ENCODE results near the gene TBC1D22A. TPM values are rescaled to one million over a fixed set of nuclear protein-coding genes. Genes with fewer than 3 reads are reported as not detected.
A peak's percentile ranks its signal among the peaks of the same experiment; 100 is the strongest.

Gene TBC1D22A
- total RNA-seq, 1 experiment from 2014 or later, result 8.2 TPM

DNA sequence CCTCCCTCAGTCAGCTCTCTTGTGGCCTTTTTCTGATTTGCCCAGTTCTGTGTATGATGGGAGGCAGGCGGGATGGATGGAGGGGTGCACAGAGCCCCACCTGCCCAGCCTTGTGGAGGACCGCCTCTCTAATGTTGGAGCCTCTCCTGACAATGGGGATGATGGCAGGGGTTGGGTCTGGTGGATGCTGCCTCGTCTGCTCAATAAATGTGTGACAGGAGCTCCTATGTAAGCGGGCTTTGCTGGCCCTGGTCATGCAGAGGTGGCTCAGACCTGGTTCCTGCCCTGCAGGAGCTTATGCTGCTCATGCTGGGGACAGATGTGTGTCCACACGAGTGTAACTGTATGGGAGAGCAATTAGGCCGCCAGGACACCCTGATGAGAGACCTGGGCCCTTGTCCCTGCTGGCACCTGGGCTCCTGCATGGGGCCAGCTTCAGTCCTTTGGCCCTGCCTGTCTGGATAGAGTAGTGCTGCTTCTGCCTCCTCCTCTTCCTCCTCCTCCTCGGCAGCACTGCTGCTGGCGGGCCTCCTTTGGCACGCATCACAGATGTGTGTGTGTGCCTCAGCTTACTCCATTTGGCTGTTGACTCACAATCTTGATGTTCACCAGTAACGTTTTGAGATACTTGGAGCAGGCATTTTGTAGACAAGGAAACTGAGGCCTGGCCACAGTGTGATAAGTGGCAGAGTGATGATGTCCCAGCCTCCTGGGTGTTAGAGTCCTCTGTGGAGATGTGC is 131.0 kb downstream of the TBC1D22A start:
- no peak for DNase-seq
- Histone ChIP-seq H3K4me3 (ENCODE audit: insufficient read depth, low read depth, low read length) (no peak overlapping the region), H3K27me3 (ENCODE audit: control insufficient read depth, insufficient read depth, low read length) (no peaks in the 10 kb centered on the region), H3K36me3 (replicated peaks; ENCODE audit: control insufficient read depth, insufficient read depth, low read length) (peaks cover 1% of the 10 kb centered on the region; the same call in 1 of the 2 replicates)

DNA sequence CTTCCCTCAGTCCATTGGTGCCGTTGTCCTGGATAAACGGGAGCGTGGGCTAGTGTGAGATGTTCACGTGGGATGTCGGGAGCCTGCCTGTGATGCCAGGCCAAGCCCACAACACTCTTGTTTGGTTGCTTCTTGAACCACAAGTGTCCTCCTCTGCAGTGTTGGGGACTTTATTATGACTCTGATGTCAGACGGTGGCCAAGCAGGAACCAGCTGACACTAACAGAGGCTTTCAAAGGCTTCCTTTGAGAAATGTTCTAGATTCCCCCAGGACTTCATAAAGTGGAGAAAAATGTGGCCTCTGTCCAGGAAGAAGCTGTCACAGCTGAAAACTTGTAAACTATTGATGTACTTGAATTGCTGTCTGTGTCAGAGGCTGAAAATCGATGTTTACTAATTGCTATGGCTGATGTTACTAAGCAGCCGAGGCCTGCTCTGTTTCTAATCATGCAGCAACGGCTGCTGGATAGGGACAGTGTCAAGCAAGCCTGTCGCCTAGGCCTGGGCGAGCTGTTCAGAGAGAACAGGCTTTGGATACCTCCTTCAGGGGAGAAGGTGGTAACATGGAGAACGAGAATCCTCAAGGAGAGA is 131.7 kb downstream of the TBC1D22A start:
- DNase-seq, result no peak
- no peak overlapping the region for H3K4me3 ChIP-seq (ENCODE audit: insufficient read depth, low read depth, low read length)
- peaks cover 1% of the 10 kb centered on the region; the same call in 1 of the 2 replicates for H3K36me3 ChIP-seq (replicated peaks; ENCODE audit: control insufficient read depth, insufficient read depth, low read length)
- no peaks in the 10 kb centered on the region for H3K27me3 ChIP-seq (ENCODE audit: control insufficient read depth, insufficient read depth, low read length)

DNA sequence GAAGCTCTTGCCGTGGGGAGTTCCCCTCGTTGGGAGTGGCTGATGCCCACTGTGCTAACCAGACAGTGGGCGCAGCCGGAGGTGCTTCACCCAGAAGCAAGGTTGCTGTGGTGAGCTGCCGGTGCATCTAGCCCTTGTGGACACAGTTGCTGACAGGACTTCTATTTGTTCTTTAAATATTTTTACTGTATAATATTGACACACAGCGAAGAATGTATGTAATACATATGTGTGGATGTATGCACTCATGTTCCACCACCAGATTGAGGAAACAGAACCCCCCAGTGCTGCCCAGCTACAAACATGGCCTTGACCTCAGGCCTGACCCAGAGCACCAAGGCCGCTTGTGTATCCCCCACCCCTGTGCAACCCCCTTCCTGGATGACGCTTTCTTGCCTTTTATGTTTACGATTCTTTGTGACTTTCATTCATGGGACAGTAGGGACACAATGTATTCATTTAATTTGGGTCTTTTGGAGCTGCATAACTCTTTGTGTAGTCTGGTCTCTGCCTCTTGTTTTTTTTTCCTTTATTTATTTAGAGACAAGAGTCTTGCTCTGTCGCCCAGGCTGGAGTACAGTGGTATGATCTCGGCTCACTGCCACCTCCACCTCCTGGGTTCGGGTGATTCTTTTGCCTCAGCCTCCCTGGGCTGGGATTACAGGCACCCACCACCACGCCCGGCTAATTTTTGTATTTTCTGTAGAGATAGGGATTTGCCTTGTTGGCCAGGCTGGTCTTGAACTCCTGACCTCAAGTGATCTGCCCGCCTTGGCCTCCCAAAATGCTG is 132.6 kb downstream of the TBC1D22A start:
- no peak overlapping the region for H3K4me3 ChIP-seq (ENCODE audit: insufficient read depth, low read depth, low read length)
- DNase-seq, result no peak

DNA sequence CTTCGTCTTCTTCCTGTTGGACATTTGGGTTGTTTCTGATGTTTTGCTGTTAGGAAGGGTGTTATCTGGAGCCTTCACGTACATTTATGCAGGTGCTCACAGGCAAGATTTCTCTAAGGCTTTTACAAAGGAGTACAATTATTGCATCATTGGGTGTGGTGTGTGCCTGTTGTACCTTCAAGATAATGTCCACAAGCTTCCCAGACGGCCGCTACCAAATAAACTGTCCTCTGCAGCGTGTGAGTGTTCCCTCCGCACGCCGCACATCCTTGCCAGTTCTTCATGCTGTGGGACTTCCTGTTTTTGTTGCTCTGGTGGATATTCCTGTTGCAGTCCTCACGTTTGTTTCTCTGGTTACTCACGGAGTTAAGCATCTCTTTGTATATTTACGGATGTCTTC is 133.3 kb downstream of the TBC1D22A start:
- no peak for DNase-seq
- H3K36me3 ChIP-seq (replicated peaks; ENCODE audit: control insufficient read depth, insufficient read depth, low read length), result peaks cover 1% of the 10 kb centered on the region; the same call in 1 of the 2 replicates
- H3K4me3 ChIP-seq (ENCODE audit: insufficient read depth, low read depth, low read length), result no peak overlapping the region
- H3K27me3 ChIP-seq (ENCODE audit: control insufficient read depth, insufficient read depth, low read length), result no peaks in the 10 kb centered on the region

More for the DNA sequence above, 132.6 kb downstream of the TBC1D22A start:
- H3K36me3 ChIP-seq (replicated peaks; ENCODE audit: control insufficient read depth, insufficient read depth, low read length), result peaks cover 1% of the 10 kb centered on the region; the same call in 1 of the 2 replicates
- no peaks in the 10 kb centered on the region for H3K27me3 ChIP-seq (ENCODE audit: control insufficient read depth, insufficient read depth, low read length)

DNA sequence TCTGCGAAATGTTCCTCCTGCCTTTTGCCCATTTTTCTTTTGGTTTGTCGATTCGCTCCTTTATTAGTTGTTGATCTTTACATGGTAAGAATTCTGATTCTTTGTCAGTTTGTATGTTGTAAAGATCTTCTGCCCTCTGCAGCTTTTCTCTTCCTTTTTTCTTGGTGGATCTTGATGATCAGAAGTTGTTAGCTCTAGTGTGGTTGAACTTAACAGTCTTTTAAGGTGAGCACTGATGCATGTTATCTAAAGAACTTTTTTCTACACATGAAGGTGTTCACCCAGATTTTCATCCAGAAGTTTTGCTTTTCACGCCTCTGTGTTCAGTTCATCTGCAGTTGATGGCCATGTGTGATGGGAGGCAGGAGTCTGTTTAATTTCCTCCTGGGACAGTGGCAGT is 133.7 kb downstream of the TBC1D22A start:
- Histone ChIP-seq H3K4me3 (ENCODE audit: insufficient read depth, low read depth, low read length) (no peak overlapping the region), H3K36me3 (replicated peaks; ENCODE audit: control insufficient read depth, insufficient read depth, low read length) (peaks cover 1% of the 10 kb centered on the region; the same call in 1 of the 2 replicates), H3K27me3 (ENCODE audit: control insufficient read depth, insufficient read depth, low read length) (no peaks in the 10 kb centered on the region)
- no peak for DNase-seq

- Histone ChIP-seq H3K36me3 (replicated peaks; ENCODE audit: control insufficient read depth, insufficient read depth, low read length) (peaks cover 1% of the 10 kb centered on the region; the same call in 1 of the 2 replicates), H3K4me3 (ENCODE audit: insufficient read depth, low read depth, low read length) (no peak overlapping the region), H3K27me3 (ENCODE audit: control insufficient read depth, insufficient read depth, low read length) (no peaks in the 10 kb centered on the region)
- peak; percentile 16 for DNase-seq
These were observed 134.3 kb downstream of the TBC1D22A start for GRCh38 chr22:46896568-46897245.

GRCh38 chr22:46897246-46897623 is 134.8 kb downstream of the TBC1D22A start:
- DNase-seq, result peak; percentile 12
- Histone ChIP-seq H3K36me3 (replicated peaks; ENCODE audit: control insufficient read depth, insufficient read depth, low read length) (no peaks in the 10 kb centered on the region; the same call in 1 of the 2 replicates), H3K27me3 (ENCODE audit: control insufficient read depth, insufficient read depth, low read length) (no peaks in the 10 kb centered on the region), H3K4me3 (ENCODE audit: insufficient read depth, low read depth, low read length) (no peak overlapping the region)

DNA sequence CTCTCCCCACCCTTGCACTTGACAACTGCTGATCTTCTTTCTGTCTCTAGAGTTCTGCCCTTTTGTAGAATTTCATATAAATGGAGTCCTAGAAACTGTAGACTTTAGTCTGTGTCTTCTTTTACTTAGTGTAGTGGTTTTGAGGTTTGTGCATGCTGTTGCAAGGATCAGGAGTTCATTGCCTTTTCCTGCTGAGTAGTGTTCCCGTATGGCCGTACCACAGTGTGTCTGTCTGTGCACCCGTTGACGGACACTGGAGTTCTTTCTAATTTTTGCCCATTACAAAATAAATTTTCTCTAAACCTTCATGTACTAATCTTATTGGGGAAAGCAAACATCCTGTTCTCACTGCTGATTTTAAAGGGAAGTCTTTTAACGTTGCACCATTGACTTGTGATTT is 138.1 kb downstream of the TBC1D22A start:
- Histone ChIP-seq H3K4me3 (ENCODE audit: insufficient read depth, low read depth, low read length) (no peak overlapping the region), H3K27me3 (ENCODE audit: control insufficient read depth, insufficient read depth, low read length) (no peaks in the 10 kb centered on the region), H3K36me3 (replicated peaks; ENCODE audit: control insufficient read depth, insufficient read depth, low read length) (no peaks in the 10 kb centered on the region)
- no peak for DNase-seq

GRCh38 chr22:46902436-46902835 is 140.0 kb downstream of the TBC1D22A start:
- DNase-seq, result no peak
- Histone ChIP-seq H3K27me3 (ENCODE audit: control insufficient read depth, insufficient read depth, low read length) (no peaks in the 10 kb centered on the region), H3K36me3 (replicated peaks; ENCODE audit: control insufficient read depth, insufficient read depth, low read length) (no peaks in the 10 kb centered on the region), H3K4me3 (ENCODE audit: insufficient read depth, low read depth, low read length) (no peak overlapping the region)

- peak; percentile 65 for DNase-seq
- Histone ChIP-seq H3K27me3 (ENCODE audit: control insufficient read depth, insufficient read depth, low read length) (no peaks in the 10 kb centered on the region), H3K36me3 (replicated peaks; ENCODE audit: control insufficient read depth, insufficient read depth, low read length) (no peaks in the 10 kb centered on the region), H3K4me3 (ENCODE audit: insufficient read depth, low read depth, low read length) (no peak overlapping the region)
These were observed 140.8 kb downstream of the TBC1D22A start for GRCh38 chr22:46902998-46903916.

GRCh38 chr22:46905415-46905814 is 143.0 kb downstream of the TBC1D22A start:
- no peaks in the 10 kb centered on the region for H3K27me3 ChIP-seq (ENCODE audit: control insufficient read depth, insufficient read depth, low read length)
- no peak overlapping the region for H3K4me3 ChIP-seq (ENCODE audit: insufficient read depth, low read depth, low read length)
- no peaks in the 10 kb centered on the region for H3K36me3 ChIP-seq (replicated peaks; ENCODE audit: control insufficient read depth, insufficient read depth, low read length)
- DNase-seq, result no peak

DNA sequence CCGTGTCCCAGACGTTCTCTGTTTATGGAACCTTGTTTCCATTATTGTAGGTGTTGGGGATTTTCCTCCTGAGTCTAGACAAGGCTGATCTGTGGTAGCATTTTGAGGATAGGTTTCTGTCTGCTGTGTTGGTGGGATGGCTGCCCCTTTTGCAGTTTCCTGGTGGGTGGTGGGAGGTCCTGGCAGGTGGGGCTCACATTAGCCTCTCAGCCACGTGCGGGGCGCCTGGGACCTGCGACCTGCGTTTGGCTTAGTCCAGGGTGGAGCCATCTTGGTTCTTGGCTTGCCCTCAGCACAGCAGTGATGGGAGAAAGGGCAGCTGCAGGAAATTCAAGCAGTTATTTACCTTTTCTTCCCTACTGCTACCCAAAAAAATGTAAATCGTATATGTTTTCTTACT is 143.4 kb downstream of the TBC1D22A start:
- H3K27me3 ChIP-seq (ENCODE audit: control insufficient read depth, insufficient read depth, low read length), result no peaks in the 10 kb centered on the region
- no peak for DNase-seq
- H3K4me3 ChIP-seq (ENCODE audit: insufficient read depth, low read depth, low read length), result no peak overlapping the region
- no peaks in the 10 kb centered on the region for H3K36me3 ChIP-seq (replicated peaks; ENCODE audit: control insufficient read depth, insufficient read depth, low read length)

- H3K4me3 ChIP-seq (ENCODE audit: insufficient read depth, low read depth, low read length), result no peak overlapping the region
- H3K27me3 ChIP-seq (ENCODE audit: control insufficient read depth, insufficient read depth, low read length), result no peaks in the 10 kb centered on the region
- no peaks in the 10 kb centered on the region for H3K36me3 ChIP-seq (replicated peaks; ENCODE audit: control insufficient read depth, insufficient read depth, low read length)
- DNase-seq, result no peak
These were observed 144.0 kb downstream of the TBC1D22A start for GRCh38 chr22:46906326-46907045.
